Colonic mucosa (tissue), 4 donors: ENCODE data around the gene CTBP1. TPM values are rescaled to one million over a fixed set of nuclear protein-coding genes. Genes with fewer than 3 reads are reported as not detected.

Source experiments
- DNase-seq: peaks from one replicate; pipeline ENCODE4 v3.0.0-alpha.2; 2020
- H3K27ac ChIP-seq: fragments of 200-600 bp; one replicate; pipeline ENCODE4 v1.8.0; 2021
- H3K27me3 ChIP-seq: fragments of 200-600 bp; one replicate; pipeline ENCODE4 v1.8.0; 2021
- H3K36me3 ChIP-seq: fragments of 200-600 bp; one replicate; pipeline ENCODE4 v1.8.0; 2021
- H3K4me1 ChIP-seq: fragments of 200-600 bp; one replicate; pipeline ENCODE4 v1.8.0; 2021; ENCODE audit warnings: mild to moderate bottlenecking
- H3K4me3 ChIP-seq: fragments of 200-600 bp; one replicate; pipeline ENCODE4 v1.8.0; 2021
- H3K9ac ChIP-seq, 2 donors: one replicate each; pipeline ENCODE4 v1.7.0; 2013; ENCODE audit warnings: control low read depth in 2 of 2, low read depth in 2 of 2, low read length in 2 of 2
- H3K9me3 ChIP-seq: fragments of 200-600 bp; one replicate; pipeline ENCODE4 v1.8.0; 2021
- CTCF ChIP-seq: fragments of 200-600 bp; IDR thresholded peaks from one replicate; pipeline ENCODE4 v1.8.0; 2022; ENCODE audit warnings: antibody characterized with exemption, mild to moderate bottlenecking
- intact Hi-C: fragments of 100-400 bp; cut with DNase I; formaldehyde crosslinking; loops from one replicate; pipeline ENCODE4 v1.14.1; 2022
- total RNA-seq, 2 donors: library from RNA; stranded (reverse); fragmentation: NEBNext Ultra II Directional in 1 of 2; extraction: Animal tissue kit (Norgen Biotek cat#: 25700) in 1 of 2; gene quantifications; one replicate each; pipeline ENCODE4 v1.2.1, GENCODE V29; 2021
- donor health status: healthy.
- donor health status: DM: no; HTN: no; CAD: no.
- donor health status: DM: no; HTN: no; CAD: no.

Gene CTBP1
- total RNA-seq, 2 donors from 2014 or later = 137 to 200 TPM

GRCh38 chr4:1251773-1252066, 2.8 kb upstream of the CTBP1 start:
- Histone ChIP-seq H3K36me3 (no peaks in the 10 kb centered on the region), H3K4me1 (peaks cover 13% of the 10 kb centered on the region), H3K9ac (no peak overlapping the region), H3K27ac (no peak overlapping the region), H3K4me3 (no peak overlapping the region), H3K9me3 (no peaks in the 10 kb centered on the region), H3K27me3 (no peaks in the 10 kb centered on the region)
- DNase-seq = no peak
- no peak for TF ChIP-seq CTCF
- intact Hi-C loops = loop anchor here (5.0 kb wide), 1 partner anchor 91 kb away; no protein-coding TSS in a partner anchor

GRCh38 chr4:1250921-1251772, 2.2 kb upstream of the CTBP1 start:
- H3K4me1 ChIP-seq = peaks cover 19% of the 10 kb centered on the region
- intact Hi-C loops = loop anchor here (5.0 kb wide), 1 partner anchor 91 kb away; no protein-coding TSS in a partner anchor
- no peak overlapping the region for H3K27ac ChIP-seq
- no peaks in the 10 kb centered on the region for H3K27me3 ChIP-seq
- H3K9ac ChIP-seq = peak overlapping the region in 1 of 2 donors; percentile 81
- no peaks in the 10 kb centered on the region for H3K9me3 ChIP-seq
- H3K4me3 ChIP-seq = no peak overlapping the region
- no peak for TF ChIP-seq CTCF
- DNase-seq = no peak
- no peaks in the 10 kb centered on the region for H3K36me3 ChIP-seq

- H3K9me3 ChIP-seq = no peaks in the 10 kb centered on the region
- H3K27me3 ChIP-seq = no peaks in the 10 kb centered on the region
- peak overlapping the region; percentile 94 for H3K27ac ChIP-seq
- DNase-seq = no peak
- H3K36me3 ChIP-seq = no peaks in the 10 kb centered on the region
- H3K4me1 ChIP-seq = peaks cover 22% of the 10 kb centered on the region
- intact Hi-C loops = loop anchor here (5.0 kb wide), 1 partner anchor 92 kb away; no protein-coding TSS in a partner anchor
- H3K4me3 ChIP-seq = no peak overlapping the region
- no peak for TF ChIP-seq CTCF
- H3K9ac ChIP-seq = peak overlapping the region in 1 of 2 donors; percentile 81
These were observed 1.5 kb upstream of the CTBP1 start for GRCh38 chr4:1250527-1250812.

GRCh38 chr4:1249731-1250526, 999 bp upstream of the CTBP1 start:
- intact Hi-C loops = loop anchor here (5.0 kb wide), 2 partner anchors 83 to 92 kb away; no protein-coding TSS in a partner anchor
- TF ChIP-seq CTCF = no peak
- Histone ChIP-seq H3K27me3 (no peaks in the 10 kb centered on the region), H3K36me3 (no peaks in the 10 kb centered on the region), H3K27ac (peak overlapping the region; percentile 94), H3K4me1 (peaks cover 22% of the 10 kb centered on the region), H3K9me3 (no peaks in the 10 kb centered on the region), H3K9ac (peak overlapping the region; percentile 81 to 92), H3K4me3 (peak overlapping the region; percentile 62)
- DNase-seq = no peak

GRCh38 chr4:1249148-1249730, 309 bp upstream of the CTBP1 start:
- intact Hi-C loops = loop anchor here (5.0 kb wide), 1 partner anchor 82 kb away; no protein-coding TSS in a partner anchor

More at GRCh38 chr4:1249148-1249730, 309 bp upstream of the CTBP1 start:
- DNase-seq = peak; percentile 82
- no peaks in the 10 kb centered on the region for H3K36me3 ChIP-seq
- no peaks in the 10 kb centered on the region for H3K27me3 ChIP-seq
- TF ChIP-seq CTCF = no peak
- H3K27ac ChIP-seq = peak overlapping the region; percentile 94
- H3K4me1 ChIP-seq = peaks cover 26% of the 10 kb centered on the region
- H3K4me3 ChIP-seq = peak overlapping the region; percentile 62
- no peaks in the 10 kb centered on the region for H3K9me3 ChIP-seq
- H3K9ac ChIP-seq = peak overlapping the region; percentile 81 to 92
